NB4 (cell line): ENCODE data around the gene TMPRSS6.

ENCODE experiments used
- DNase-seq: peaks from one replicate; pipeline ENCODE4 v3.0.0; 2010; ENCODE audit warnings: low read depth
- H3K4me3 ChIP-seq: one replicate; pipeline ENCODE4 v1.5.1; 2011; ENCODE audit warnings: mild to moderate bottlenecking, low read depth, low read length, moderate library complexity
- CTCF ChIP-seq: IDR thresholded peaks from one replicate; pipeline ENCODE4 v1.5.1; 2012; ENCODE audit warnings: low read depth, low read length
- MAX ChIP-seq: IDR thresholded peaks from 2 replicates; pipeline ENCODE4 v1.6.1; 2011; ENCODE audit warnings: low read depth, low read length
- MYC ChIP-seq: IDR thresholded peaks from 2 replicates; pipeline ENCODE4 v1.6.1; 2011; ENCODE audit warnings: low read depth, low read length
- POLR2A ChIP-seq: IDR thresholded peaks from 2 replicates; pipeline ENCODE4 v1.6.1; 2011; ENCODE audit warnings: mild to moderate bottlenecking; ENCODE audit not compliant: insufficient read length; ENCODE audit errors: extremely low read depth

TMPRSS6 gene

GRCh38 chr22:37122598-37123180 is 13.2 kb upstream of the TMPRSS6 start:
- TF ChIP-seq MYC (no peak), CTCF (no peak), MAX (no peak), POLR2A (no peak)
- no peak overlapping the region for H3K4me3 ChIP-seq
- no peak for DNase-seq

DNA sequence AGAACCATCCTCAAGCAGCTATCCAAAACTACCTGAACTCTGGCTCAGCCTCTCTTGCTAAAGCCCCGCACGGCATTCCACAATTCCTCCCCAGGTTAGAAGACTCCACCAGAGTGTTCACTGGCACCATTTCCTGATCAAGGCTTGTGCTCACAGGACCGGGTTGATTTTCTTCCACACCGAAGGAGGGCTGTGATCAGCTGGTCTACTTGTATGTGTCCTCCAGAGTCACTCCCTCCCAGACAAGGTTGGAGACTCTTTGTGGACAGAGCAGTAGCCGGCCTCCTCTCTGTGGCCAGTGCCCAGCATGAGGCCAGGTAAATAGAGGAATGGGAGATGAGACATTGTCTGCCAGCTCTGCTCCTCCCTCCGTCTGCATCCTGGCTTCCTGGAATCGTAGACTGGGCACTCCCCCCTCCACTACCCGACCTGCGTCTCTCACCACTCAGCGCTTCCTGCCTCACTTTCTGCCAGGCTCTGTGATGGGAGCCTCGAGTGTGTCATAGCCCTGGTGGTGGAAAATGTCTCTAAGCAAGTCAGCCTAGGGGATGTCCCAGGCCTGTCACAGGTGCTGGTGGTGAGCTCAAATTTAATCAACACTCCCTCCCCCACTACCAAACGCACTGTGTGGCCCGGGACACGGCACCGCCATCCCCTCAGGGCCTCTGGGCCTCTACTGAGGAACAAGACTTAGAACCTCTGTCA is 12.5 kb upstream of the TMPRSS6 start:
- no peak for DNase-seq
- H3K4me3 ChIP-seq = no peak overlapping the region
- TF ChIP-seq MYC = no peak
- TF ChIP-seq MAX = no peak
- TF ChIP-seq POLR2A = no peak
- TF ChIP-seq CTCF = no peak

- TF ChIP-seq POLR2A = no peak
- no peak overlapping the region for H3K4me3 ChIP-seq
- no peak for DNase-seq
Measured at GRCh38 chr22:37120569-37121340, 11.2 kb upstream of the TMPRSS6 start.

DNA sequence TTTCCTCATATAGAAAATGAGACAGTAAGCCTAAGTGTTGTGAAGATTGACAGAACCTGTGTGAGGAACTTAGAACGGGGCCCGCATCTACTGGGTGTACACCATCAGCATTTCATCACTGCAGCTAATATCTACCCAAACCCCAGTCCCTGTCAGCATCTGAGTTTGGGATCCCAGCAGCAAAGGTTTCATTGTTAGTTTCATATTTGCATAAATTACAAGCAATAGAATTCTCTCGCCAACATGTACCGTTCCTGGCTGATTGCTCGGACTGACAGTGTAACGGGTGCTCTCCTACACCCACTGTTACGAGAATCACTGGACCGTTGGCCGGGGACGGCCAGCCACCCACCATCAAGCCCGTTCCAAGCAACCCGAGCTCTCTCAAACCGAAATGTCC is 10.4 kb upstream of the TMPRSS6 start:
- H3K4me3 ChIP-seq = no peak overlapping the region
- no peak for TF ChIP-seq MYC
- TF ChIP-seq CTCF = no peak
- TF ChIP-seq POLR2A = no peak
- no peak for TF ChIP-seq MAX
- no peak for DNase-seq

DNA sequence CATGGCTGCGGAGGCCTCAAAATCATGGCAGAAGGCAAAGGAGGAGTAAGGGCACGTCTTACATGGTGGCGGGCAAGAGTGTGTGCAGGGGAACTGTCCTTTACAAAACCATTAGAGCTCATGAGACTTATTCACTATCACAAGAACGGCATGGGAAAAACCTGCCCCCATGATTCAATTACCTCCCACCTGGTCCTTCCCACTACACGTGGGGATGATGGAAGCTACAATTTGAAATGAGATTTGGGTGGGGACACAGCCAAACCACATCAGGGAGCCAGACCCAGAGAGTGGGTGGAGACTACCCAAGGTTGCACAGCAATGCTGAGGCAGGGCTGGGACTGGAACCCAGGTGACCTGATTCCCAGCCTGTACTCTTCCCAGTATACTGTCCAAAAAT is 8.6 kb upstream of the TMPRSS6 start:
- no peak overlapping the region for H3K4me3 ChIP-seq
- TF ChIP-seq MYC (no peak), CTCF (no peak), POLR2A (no peak), MAX (no peak)
- no peak for DNase-seq

DNA sequence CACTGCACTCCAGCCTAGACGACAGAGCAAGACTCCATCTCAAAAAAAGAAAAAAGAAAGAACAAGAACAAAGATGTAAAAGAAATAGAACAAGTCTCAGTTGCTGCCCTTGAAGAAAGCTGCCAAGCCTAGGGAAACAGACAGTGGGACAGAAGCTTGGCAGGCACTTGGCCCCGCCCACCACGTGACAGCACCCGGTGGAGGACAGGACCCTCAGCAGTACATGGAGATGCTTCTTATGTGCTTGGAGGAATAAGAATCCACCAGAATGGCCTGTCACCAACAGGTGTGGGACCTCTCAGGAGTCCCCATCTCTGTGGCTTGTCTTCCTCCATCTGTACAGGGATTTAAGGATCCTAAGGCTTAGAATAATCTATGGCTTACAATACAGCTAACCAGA is 7.6 kb upstream of the TMPRSS6 start:
- TF ChIP-seq MYC = no peak
- no peak for TF ChIP-seq CTCF
- TF ChIP-seq POLR2A = no peak
- no peak for TF ChIP-seq MAX
- no peak overlapping the region for H3K4me3 ChIP-seq
- no peak for DNase-seq
